Pancreas (tissue), 10 donors: ENCODE results near the gene CHRNA1. TPM values are rescaled to one million over a fixed set of nuclear protein-coding genes. Genes with fewer than 3 reads are reported as not detected.

Experiments used
- ATAC-seq, 4 donors: fragments of 200-7000 bp; cut with Tn5 transposase; one replicate each; pipeline versions ENCODE4 v1.8.0 to v1.9.1; 2020; ENCODE audit warnings: mild to moderate bottlenecking in 4 of 4, moderate library complexity in 4 of 4
- DNase-seq, 6 donors: peaks; one replicate each; pipeline ENCODE4 v3.0.0-alpha.2; 2020
- FAIRE-seq: peaks from 2 replicates; lab custom pipeline; 2012; peaks lifted over from hg19 to GRCh38; lab: Jason Lieb, UNC
- H3K27ac ChIP-seq, 4 donors: fragments of 200-600 bp; sonication (generic); 1 replicate in 3 of 4; 2 replicates in 1 of 4; pipeline versions ENCODE4 v1.5.0 to v1.8.0; 2020
- H3K27me3 ChIP-seq, 4 donors: fragments of 200-600 bp; one replicate each; pipeline ENCODE4 v1.8.0; 2021
- H3K36me3 ChIP-seq, 3 donors: fragments of 200-600 bp; sonication (generic) in 1 of 3; one replicate each; pipeline versions ENCODE4 v1.5.0 to v1.8.0; 2020 to 2021
- H3K4me1 ChIP-seq, 3 donors: fragments of 200-600 bp; one replicate each; pipeline ENCODE4 v1.8.0; 2021
- H3K4me3 ChIP-seq, 4 donors: fragments of 200-600 bp; sonication (generic) in 2 of 4; one replicate each; pipeline versions ENCODE4 v1.5.0 to v1.8.0; 2020 to 2021
- H3K9me3 ChIP-seq, 4 donors: fragments of 200-600 bp; one replicate each; pipeline ENCODE4 v1.8.0; 2021
- whole genome bisulfite sequencing, 2 donors: extraction: QIAGEN DNeasy Blood & Tissue Kit; methylation state at CpG; one replicate each; pipeline ENCODE4 v1.1.7; 2013; 5-methylcytosine and 5-hydroxymethylcytosine counted together
- intact Hi-C, 3 donors: fragments of 100-400 bp; cut with DNase I; formaldehyde crosslinking; loops; one replicate each; pipeline versions ENCODE4 v1.11.1 to v1.14.2; 2022
- polyA plus RNA-seq, 2 donors: library from polyadenylated mRNA; stranded (reverse); fragments of 200-250 nt; gene quantifications; one replicate each; pipeline ENCODE4 v1.2.3, GENCODE V29; 2013
- total RNA-seq, 6 donors: library from RNA; stranded (reverse); fragmentation: NEBNext Ultra II Directional in 4 of 6; extraction: Animal tissue kit (Norgen Biotek cat#: 25700) in 4 of 6; gene quantifications; one replicate each; pipeline versions ENCODE4 v1.2.1 to v1.2.4, GENCODE V29; 2021 to 2023
- TF ChIP-seq, protein P1 (sequence below), 4 donors: fragments of 200-600 bp; sonication (generic) in 3 of 4; IDR thresholded peaks; one replicate each; pipeline versions ENCODE4 v1.5.0 to v1.8.0; 2021; ENCODE audit warnings: antibody characterized with exemption in 4 of 4
- donor health status: healthy with polysubstance abuse.
- donor health status: DM: no; HTN: no; CAD: no; lungs with moderate emphysema.
- donor health status: DM: no; HTN: no; CAD: no.
- donor health status: control.
- donor health status: control.
- donor health status: Bipolar disorder and iron deficiency.
- donor health status: DM: yes; HTN: yes; CAD: no.
- donor health status: DM: no; HTN: no; CAD: no.
- donor health status: DM: no; HTN: no; CAD: no.
- donor health status: DM: yes; HTN: yes; CAD: no.

Gene CHRNA1
- total and polyA plus RNA-seq, 8 donors, result 0.12 to 0.14 (median 0.14) TPM; not detected in 5

DNA sequence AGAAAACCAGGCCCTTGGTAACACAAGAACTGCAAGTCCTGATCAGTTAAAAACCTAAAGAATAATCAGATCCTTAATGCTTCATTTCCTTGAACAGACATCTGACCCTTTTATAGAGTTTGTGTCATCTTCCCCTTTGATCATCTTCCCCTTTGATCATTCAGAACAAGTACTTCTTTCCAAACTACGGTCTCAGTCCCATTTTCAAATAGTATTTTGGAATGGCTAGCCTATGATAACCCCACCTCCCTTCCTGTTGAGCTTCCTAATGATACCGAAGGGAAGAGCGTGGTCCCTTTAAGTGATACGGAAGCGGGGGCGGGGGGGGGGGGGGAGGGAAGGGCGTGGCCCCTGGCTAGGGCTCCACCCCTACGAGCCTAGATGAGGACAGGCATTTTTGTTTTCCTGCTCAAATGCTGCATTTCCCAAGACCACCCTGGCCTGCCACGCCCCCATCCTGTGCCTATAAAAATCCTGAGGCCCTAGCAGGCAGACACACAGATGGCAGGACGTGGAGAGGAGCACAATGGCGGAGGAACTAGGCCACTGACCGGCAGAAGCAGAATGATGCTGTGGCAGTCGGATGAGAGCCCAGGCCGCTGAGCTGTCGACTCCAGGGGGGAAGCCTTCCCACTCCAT lies 24.1 kb upstream of the CHRNA1 start:
- ATAC-seq (no peak), FAIRE-seq (no peak), DNase-seq (no peak)
- TF ChIP-seq, protein P1, sequence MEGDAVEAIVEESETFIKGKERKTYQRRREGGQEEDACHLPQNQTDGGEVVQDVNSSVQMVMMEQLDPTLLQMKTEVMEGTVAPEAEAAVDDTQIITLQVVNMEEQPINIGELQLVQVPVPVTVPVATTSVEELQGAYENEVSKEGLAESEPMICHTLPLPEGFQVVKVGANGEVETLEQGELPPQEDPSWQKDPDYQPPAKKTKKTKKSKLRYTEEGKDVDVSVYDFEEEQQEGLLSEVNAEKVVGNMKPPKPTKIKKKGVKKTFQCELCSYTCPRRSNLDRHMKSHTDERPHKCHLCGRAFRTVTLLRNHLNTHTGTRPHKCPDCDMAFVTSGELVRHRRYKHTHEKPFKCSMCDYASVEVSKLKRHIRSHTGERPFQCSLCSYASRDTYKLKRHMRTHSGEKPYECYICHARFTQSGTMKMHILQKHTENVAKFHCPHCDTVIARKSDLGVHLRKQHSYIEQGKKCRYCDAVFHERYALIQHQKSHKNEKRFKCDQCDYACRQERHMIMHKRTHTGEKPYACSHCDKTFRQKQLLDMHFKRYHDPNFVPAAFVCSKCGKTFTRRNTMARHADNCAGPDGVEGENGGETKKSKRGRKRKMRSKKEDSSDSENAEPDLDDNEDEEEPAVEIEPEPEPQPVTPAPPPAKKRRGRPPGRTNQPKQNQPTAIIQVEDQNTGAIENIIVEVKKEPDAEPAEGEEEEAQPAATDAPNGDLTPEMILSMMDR (IDR thresholded peaks at IDR 0.05), result no peak
- H3K9me3 ChIP-seq, result no peaks in the 10 kb centered on the region
- 54 to 74% methylated on average over 13 to 14 of the region's 15 CpGs for WGBS, 2 donors
- no peak overlapping the region for H3K4me3 ChIP-seq
- no peaks in the 10 kb centered on the region for H3K27me3 ChIP-seq
- no peak overlapping the region for H3K27ac ChIP-seq
- no peaks in the 10 kb centered on the region for H3K36me3 ChIP-seq
- intact Hi-C loops, result no loop called here
- H3K4me1 ChIP-seq, result peaks cover 0 to 4% (median 0%) of the 10 kb centered on the region in 3 donors

DNA sequence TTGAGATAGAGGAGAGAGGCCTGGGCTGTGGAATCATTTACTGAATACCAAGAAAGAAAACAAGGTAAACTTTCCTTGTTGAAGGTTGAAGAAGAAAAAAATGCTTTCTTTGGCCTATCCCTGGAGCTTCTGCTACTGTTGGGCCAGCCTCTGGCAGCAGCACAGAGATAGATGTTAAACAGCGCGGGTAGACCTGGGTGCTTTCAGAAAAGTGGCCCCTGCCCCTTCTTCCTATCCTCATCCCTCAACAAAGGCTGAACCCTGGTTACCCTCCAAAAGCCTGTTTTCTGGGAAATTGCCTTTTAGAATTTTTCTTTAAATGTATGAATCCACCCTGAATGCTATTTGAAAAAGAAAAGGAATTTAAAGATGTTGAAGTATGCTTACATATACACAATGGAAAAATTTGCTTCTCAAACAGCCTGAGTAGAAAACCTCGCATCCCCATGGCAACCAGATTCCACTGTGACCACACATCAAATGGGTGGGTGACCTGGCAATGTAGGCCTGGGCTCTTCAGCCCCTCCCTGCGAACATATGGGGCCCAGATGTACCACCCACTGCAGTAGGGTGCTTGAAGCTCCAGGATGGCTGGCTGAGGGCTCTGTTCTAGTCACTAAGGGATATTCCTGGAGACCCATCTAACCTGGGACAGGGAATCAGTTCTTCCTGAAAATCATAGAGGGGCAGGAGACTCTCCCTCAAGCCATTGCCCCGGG lies 23.4 kb upstream of the CHRNA1 start:
- TF ChIP-seq, protein P1 (IDR thresholded peaks at IDR 0.05), result no peak
- ATAC-seq, result no peak
- no peaks in the 10 kb centered on the region for H3K27me3 ChIP-seq
- H3K9me3 ChIP-seq, result no peaks in the 10 kb centered on the region
- H3K4me1 ChIP-seq, result peaks cover 0 to 4% (median 0%) of the 10 kb centered on the region in 3 donors
- no peaks in the 10 kb centered on the region for H3K36me3 ChIP-seq
- H3K4me3 ChIP-seq, result no peak overlapping the region
- DNase-seq, result no peak
- H3K27ac ChIP-seq, result no peak overlapping the region
- WGBS, 2 donors, result 85 to 86% methylated on average over 5 of the region's 5 CpGs
- intact Hi-C loops, result no loop called here
- no peak for FAIRE-seq

DNA sequence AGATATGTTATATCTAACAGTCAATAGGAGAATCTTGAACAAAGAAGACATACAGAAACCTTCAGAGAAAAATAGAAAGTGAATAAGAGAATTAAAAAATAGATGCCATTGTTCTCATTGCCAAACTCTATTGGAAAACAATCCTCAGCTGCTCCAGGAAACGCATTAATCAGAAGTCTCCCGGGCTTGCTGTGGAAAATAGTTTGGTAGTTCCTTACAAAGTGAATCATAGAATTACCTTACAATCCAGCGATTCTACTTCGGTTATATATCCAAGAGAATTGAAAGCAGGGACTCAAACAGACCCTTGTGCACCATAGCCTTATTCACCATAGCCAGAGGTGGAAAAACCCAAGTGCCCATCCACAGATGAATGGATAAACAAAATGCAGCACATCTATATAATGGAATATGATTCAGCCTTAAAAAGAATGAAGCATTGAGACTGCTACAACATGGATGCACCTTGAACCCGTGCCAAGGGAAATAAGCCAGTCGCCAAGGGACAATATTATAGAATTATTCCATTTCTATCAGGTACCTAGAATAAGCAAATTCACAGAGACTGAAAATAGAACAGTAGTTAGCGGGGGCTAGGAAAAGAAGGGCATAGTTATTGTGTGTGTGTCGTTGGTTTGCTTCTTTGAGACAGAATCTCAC lies 21.9 kb upstream of the CHRNA1 start:
- TF ChIP-seq, protein P1 (IDR thresholded peaks at IDR 0.05), result no peak
- no peak overlapping the region for H3K27ac ChIP-seq
- WGBS, 2 donors, result 76 to 82% methylated on average over 8 of the region's 8 CpGs
- FAIRE-seq (no peak), DNase-seq (no peak), ATAC-seq (no peak)
- H3K4me1 ChIP-seq, result no peaks in the 10 kb centered on the region
- intact Hi-C loops, result no loop called here
- H3K36me3 ChIP-seq, result no peaks in the 10 kb centered on the region
- no peak overlapping the region for H3K4me3 ChIP-seq
- no peaks in the 10 kb centered on the region for H3K27me3 ChIP-seq
- H3K9me3 ChIP-seq, result no peaks in the 10 kb centered on the region

DNA sequence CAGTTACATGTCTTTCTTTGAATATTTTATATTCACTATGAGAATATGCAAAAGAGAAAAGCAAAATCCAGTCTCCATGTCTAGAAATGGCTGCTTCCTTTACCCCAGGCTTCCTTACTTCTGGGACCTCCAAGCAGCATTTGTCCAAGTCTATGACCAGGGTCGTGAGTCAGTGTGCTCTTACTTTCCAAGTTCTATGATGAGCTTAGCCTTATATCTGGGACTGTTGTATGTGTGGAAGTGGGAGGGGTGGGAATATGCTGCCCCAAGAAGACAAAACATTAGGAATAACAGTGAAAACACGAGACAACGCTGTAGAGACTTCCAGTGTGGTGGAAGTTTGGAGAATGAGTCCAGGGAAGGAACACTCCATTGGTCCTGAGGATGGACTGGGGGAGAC lies 21.2 kb upstream of the CHRNA1 start:
- no peak for FAIRE-seq

More for the DNA sequence above, 21.2 kb upstream of the CHRNA1 start:
- Histone ChIP-seq H3K9me3 (no peaks in the 10 kb centered on the region), H3K4me3 (no peak overlapping the region), H3K27me3 (no peaks in the 10 kb centered on the region), H3K36me3 (no peaks in the 10 kb centered on the region), H3K4me1 (no peaks in the 10 kb centered on the region), H3K27ac (no peak overlapping the region)
- intact Hi-C loops, result no loop called here
- TF ChIP-seq, protein P1 (IDR thresholded peaks at IDR 0.05), result no peak
- WGBS, 2 donors, result 62 to 70% methylated on average over 3 of the region's 3 CpGs
- DNase-seq (no peak), ATAC-seq (no peak)
